GM10266 (cell line): Measurements from ENCODE around the gene FBXO47.
"Not testable (repeated sequence)": the region's sequence is repeated elsewhere in the genome, so short reads cannot be mapped to it uniquely, and the experiment has no call there.

Experiments used
- DNase-seq: peaks from one replicate; pipeline ENCODE4 v3.0.0; 2012; ENCODE audit errors: extremely low spot score
- TF ChIP-seq, protein P1 (sequence below): IDR thresholded peaks from 2 replicates; pipeline ENCODE4 v1.5.1; 2012; ENCODE audit warnings: mild to moderate bottlenecking, low read depth; ENCODE audit not compliant: control insufficient read depth, insufficient read depth; ENCODE audit errors: missing control alignments

The FBXO47 gene

DNA sequence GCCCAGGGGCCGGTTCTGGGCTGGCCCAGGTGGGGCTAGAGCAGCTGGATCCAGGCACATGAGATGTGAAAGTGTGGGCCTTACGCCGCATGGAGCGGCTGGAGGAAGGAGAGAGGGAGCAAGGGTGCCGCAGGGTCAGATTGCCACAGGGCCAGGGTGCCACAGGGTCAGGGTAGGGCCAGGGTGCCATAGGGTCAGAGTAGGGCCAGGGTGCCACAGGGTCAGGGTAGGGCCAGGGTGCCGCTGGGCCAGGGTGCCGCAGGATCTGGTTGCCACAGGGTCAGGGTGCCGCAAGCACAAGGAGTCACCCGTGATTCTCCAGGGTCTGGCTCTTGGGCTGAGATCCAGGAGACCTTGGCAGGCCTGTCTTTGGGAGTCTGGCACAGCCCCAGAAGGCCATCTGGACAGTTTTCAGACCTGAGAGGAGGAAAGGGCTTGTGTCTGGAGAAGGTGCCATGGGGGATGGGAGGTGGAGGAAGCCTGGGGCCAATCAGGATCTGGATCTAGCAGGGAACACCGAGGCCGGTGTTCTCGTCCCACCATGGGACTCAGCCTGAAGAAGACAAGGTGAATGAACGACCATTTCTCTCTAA lies 54.9 kb downstream of the FBXO47 start:
- DNase-seq: no peak
- TF ChIP-seq, protein P1, sequence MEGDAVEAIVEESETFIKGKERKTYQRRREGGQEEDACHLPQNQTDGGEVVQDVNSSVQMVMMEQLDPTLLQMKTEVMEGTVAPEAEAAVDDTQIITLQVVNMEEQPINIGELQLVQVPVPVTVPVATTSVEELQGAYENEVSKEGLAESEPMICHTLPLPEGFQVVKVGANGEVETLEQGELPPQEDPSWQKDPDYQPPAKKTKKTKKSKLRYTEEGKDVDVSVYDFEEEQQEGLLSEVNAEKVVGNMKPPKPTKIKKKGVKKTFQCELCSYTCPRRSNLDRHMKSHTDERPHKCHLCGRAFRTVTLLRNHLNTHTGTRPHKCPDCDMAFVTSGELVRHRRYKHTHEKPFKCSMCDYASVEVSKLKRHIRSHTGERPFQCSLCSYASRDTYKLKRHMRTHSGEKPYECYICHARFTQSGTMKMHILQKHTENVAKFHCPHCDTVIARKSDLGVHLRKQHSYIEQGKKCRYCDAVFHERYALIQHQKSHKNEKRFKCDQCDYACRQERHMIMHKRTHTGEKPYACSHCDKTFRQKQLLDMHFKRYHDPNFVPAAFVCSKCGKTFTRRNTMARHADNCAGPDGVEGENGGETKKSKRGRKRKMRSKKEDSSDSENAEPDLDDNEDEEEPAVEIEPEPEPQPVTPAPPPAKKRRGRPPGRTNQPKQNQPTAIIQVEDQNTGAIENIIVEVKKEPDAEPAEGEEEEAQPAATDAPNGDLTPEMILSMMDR: no peak

DNA sequence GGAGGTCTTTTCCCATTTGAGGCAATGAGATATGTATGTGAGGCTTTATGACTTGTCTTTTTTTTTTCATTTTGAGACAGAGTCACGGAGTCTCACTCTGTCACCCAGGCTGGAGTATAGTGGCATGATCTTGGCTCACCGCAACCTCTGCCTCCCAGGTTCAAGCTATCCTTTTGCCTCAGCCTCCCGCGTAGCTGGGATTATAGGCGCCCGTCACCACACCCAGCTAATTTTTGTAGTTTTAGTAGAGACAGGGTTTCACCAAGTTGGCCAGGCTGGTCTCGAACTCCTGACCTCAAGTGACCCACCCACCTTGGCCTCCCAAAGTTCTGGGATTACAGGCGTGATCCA lies 55.5 kb downstream of the FBXO47 start:
- not testable (repeated sequence) for DNase-seq

DNA sequence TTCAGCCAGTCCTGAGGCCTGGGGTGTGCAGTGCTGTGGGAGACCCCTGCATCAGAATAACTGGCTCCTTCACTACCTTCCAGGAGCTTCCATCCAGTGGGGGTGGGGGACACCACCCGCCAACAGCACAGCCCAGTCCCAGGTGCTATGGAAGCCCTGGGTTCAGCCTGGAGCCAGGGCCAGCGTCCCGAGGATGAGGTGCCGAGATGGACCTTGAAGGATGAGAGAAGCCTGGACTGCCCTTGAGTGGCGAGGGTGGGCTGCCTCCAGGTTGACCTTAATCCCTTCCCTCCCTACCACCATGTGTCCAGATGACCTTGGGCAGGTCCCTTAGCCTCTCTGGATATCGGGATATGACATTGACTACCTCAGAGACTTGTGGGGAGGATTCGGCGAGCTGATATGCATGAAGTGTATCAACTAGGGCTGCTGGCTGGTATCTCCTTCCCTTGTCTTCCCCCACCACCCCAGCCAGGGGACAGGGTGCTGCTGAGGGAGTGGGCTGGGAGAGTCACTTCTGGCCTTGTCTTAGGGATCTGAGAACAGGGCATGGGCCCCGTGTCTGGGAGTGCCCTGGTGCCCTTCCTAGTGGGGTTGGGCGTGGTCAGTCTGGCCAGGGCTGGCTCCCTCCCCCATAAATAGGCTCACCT lies 56.0 kb downstream of the FBXO47 start:
- no peak for DNase-seq
- TF ChIP-seq, protein P1: no peak

DNA sequence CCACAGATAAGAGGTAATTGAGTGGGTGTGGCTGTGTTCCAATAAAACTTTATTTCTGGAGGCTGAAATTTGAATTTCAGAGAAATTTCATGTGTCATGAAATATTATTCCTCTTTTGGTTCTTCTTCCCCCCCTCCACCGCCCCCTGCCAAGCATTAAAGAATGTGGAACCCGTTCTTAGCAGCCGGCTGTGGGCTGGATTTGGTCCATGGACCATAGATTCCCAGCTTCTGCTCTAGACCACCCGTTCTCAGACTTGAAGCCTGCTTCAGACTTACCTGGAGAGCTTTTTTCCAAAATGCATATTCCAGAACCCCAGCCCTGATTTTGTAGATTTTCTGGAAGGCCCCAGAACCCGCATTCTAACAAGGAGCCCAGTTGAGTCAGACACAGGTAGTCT lies 56.9 kb downstream of the FBXO47 start:
- DNase-seq: no peak
- TF ChIP-seq, protein P1: no peak

DNA sequence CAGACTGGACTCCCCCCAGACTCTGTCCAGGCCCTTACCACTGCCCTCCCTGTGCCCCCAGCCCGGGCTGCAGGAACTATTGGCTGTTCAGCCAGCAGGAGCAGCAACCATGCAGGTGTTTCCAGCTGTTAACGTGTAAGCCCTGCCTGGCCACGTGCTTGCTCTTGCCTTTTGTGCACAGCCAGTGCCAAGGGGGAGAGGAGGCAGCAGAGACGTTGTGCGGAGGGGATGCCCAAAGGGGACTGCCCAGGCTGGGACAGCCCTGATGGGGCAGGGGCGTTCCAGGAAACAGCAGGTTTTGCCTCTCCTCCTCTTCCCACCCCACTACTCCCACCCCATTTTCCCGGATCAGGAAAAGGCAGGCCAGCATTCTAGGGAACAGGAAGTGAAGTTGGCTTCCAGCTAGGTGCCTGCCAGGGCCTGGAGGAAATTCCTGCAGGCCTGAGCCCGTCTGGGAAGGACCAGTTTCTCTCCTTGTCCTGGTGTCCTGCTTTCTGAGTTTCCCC lies 58.5 kb downstream of the FBXO47 start:
- TF ChIP-seq, protein P1: no peak
- no peak for DNase-seq

DNA sequence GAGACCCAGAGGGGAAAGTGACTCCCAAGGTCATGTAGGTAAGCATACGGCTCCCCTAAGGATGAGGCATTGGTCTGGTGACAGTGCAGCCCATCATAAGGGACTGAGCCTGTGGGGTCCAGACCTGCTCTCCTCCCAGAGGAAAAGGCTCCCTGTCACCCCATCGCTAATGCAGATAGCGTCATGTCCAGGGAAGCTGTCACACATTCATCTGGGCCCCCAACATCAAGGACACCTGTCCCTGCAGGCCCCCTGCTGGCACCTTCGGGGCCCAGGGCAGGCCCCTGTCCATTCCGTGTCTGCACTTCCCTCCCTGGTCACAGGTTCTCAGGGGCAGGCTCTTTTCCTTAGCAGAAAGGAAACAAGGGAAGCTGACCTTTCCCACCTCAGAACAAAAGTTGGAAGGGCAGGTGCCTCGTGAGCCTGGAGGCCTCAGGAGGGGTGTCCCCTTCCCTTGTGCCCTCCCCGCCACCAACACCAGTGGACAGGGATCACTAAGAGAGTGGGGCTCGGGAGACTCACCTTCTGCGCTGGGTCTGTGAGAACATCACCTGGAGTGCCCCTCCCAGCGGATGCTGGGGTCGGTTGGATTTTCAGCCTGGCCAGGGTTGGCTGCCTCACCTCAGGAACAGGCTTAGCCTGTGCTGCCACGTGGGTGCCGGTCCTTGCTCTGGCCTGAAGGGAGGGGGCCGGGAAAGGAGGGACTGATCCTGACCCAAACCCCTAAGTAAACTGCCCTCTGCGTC lies 59.1 kb downstream of the FBXO47 start:
- DNase-seq: no peak
- TF ChIP-seq, protein P1: no peak

DNA sequence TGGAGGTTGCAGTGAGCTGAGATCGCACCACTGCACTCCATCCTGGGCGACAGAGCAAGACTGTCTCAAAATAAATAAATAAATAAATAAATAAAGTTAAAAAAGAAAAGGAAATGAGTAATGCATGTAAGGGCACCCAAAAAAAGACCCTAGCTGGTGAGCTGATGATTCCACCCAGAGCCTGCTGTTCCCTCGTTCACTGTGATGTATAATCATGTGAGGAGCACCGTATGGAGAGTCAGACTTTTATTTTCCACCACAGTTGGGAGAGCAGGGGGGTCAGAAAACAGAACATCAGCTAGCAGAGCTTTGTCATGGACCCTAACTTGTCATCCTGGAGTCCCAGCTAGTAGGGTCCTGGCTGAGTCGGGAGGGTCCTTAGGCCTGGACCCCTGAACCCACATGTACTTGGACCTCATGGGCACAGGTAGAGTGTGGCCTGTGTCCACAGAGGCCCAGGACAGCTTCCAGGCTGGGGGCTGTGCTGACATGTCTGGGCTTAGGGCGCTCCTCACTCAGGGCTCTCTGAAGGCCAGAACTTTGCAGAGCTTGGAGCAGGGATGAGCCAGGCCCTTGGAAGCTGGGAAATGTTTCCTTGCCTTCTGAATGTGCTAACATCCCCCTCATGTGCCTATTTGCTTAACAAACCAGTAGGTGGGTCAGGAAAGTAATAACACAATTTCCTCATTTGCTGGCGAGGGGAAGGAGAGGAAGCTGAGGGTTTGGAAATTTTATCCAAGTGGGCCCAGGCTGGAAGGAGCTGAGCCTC lies 60.6 kb downstream of the FBXO47 start:
- TF ChIP-seq, protein P1: no peak
- no peak for DNase-seq
